ENCODE measurements around the gene FSCN2.

FSCN2 gene

DNA sequence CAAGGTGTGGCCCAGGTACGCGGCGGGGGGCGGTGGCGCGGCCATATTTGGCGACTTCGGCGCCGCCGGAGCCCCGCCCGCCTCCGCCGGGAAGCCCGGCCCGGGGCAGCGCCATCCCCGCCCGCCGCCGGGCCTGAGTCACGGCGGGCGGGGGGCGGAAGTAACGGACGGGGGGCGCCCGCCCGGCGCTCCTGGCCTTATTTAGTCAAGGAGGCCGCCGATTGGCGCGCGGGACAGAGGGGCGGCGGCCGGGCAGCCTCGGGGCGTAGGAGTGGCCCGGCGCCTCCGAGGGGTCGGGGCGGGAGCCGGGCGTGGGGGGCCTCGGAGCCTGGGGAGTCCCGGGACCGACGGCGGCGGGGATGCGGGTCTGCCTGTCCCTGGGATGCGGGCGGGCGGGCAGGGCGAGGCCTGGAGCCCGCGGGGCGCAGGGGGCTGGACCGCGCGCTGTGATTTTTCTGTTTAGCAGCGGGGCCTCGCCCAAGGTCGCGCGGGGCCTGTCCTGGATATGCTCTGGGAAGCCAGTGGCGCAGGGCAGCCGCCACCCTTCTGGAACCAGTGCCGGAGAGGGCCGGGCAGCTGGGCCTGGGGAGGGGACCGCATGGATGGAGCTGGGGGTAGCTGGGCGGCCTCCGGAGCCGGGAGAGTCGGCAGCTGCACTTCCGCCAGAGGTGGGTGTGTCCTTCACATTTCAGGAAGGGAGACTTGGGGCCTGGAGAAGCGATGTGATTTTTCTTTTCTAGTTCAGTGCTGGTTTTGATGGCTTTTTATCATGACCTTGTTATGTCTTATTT, 13.2 kb upstream of the FSCN2 start:
- peak; percentile 56 for ATAC-seq
- TF ChIP-seq RARB (CRISPR knock-in tag; IDR thresholded peaks at IDR 0.05) (no peak), SNAI2 (CRISPR knock-in tag; IDR thresholded peaks at IDR 0.05) (no peak), ESRRG (CRISPR knock-in tag; IDR thresholded peaks at IDR 0.05) (no peak), ZNF8 (CRISPR knock-in tag; IDR thresholded peaks at IDR 0.05) (no peak), ZNF70 (CRISPR knock-in tag; IDR thresholded peaks at IDR 0.05) (no peak), ZC3H10 (CRISPR knock-in tag; IDR thresholded peaks at IDR 0.05) (no peak), CSDC2 (CRISPR knock-in tag; IDR thresholded peaks at IDR 0.05) (no peak), PPARA (CRISPR knock-in tag; IDR thresholded peaks at IDR 0.05; ENCODE audit: borderline replicate concordance) (no peak), ZFP30 (CRISPR knock-in tag; IDR thresholded peaks at IDR 0.05) (no peak), GLIS3 (CRISPR knock-in tag; IDR thresholded peaks at IDR 0.05) (no peak)
- TF ChIP-seq, protein P1, sequence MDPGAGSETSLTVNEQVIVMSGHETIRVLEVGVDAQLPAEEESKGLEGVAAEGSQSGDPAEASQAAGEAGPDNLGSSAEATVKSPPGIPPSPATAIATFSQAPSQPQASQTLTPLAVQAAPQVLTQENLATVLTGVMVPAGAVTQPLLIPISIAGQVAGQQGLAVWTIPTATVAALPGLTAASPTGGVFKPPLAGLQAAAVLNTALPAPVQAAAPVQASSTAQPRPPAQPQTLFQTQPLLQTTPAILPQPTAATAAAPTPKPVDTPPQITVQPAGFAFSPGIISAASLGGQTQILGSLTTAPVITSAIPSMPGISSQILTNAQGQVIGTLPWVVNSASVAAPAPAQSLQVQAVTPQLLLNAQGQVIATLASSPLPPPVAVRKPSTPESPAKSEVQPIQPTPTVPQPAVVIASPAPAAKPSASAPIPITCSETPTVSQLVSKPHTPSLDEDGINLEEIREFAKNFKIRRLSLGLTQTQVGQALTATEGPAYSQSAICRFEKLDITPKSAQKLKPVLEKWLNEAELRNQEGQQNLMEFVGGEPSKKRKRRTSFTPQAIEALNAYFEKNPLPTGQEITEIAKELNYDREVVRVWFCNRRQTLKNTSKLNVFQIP (CRISPR knock-in tag; IDR thresholded peaks at IDR 0.05; ENCODE audit: borderline replicate concordance, low read depth) = no peak
- TF ChIP-seq, protein P2, sequence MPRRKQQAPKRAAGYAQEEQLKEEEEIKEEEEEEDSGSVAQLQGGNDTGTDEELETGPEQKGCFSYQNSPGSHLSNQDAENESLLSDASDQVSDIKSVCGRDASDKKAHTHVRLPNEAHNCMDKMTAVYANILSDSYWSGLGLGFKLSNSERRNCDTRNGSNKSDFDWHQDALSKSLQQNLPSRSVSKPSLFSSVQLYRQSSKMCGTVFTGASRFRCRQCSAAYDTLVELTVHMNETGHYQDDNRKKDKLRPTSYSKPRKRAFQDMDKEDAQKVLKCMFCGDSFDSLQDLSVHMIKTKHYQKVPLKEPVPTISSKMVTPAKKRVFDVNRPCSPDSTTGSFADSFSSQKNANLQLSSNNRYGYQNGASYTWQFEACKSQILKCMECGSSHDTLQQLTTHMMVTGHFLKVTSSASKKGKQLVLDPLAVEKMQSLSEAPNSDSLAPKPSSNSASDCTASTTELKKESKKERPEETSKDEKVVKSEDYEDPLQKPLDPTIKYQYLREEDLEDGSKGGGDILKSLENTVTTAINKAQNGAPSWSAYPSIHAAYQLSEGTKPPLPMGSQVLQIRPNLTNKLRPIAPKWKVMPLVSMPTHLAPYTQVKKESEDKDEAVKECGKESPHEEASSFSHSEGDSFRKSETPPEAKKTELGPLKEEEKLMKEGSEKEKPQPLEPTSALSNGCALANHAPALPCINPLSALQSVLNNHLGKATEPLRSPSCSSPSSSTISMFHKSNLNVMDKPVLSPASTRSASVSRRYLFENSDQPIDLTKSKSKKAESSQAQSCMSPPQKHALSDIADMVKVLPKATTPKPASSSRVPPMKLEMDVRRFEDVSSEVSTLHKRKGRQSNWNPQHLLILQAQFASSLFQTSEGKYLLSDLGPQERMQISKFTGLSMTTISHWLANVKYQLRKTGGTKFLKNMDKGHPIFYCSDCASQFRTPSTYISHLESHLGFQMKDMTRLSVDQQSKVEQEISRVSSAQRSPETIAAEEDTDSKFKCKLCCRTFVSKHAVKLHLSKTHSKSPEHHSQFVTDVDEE (CRISPR knock-in tag; IDR thresholded peaks at IDR 0.05) = no peak
- TF ChIP-seq, protein P3, sequence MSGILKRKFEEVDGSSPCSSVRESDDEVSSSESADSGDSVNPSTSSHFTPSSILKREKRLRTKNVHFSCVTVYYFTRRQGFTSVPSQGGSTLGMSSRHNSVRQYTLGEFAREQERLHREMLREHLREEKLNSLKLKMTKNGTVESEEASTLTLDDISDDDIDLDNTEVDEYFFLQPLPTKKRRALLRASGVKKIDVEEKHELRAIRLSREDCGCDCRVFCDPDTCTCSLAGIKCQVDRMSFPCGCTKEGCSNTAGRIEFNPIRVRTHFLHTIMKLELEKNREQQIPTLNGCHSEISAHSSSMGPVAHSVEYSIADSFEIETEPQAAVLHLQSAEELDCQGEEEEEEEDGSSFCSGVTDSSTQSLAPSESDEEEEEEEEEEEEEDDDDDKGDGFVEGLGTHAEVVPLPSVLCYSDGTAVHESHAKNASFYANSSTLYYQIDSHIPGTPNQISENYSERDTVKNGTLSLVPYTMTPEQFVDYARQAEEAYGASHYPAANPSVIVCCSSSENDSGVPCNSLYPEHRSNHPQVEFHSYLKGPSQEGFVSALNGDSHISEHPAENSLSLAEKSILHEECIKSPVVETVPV (CRISPR knock-in tag; IDR thresholded peaks at IDR 0.05) = no peak

DNA sequence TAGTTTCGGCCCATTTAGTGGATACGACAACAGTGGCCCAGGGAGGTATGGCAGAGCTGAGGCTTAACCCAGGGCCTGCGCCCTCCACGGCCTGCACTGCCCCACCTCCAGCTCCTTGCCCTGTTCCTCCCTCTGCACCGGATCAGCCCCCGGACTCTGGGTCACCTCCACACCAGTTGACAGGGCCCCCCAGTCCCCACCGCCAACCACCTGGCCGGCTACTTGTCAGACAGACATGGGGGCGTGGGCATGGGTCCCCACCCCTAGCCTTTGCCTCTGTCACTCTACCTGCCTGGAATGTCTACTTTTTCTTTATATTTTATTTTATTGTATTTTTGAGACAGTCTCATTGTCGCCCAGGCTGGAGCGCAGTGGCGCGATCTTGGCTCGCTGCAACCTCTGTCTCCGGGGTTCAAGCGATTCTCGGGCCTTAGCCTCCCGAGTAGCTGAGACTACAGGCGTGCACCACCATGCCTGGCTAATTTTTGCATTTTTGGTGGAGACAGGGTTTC, 12.6 kb upstream of the FSCN2 start:
- ATAC-seq = no peak; the same call in 1 of the 3 replicates
- TF ChIP-seq, protein P4, sequence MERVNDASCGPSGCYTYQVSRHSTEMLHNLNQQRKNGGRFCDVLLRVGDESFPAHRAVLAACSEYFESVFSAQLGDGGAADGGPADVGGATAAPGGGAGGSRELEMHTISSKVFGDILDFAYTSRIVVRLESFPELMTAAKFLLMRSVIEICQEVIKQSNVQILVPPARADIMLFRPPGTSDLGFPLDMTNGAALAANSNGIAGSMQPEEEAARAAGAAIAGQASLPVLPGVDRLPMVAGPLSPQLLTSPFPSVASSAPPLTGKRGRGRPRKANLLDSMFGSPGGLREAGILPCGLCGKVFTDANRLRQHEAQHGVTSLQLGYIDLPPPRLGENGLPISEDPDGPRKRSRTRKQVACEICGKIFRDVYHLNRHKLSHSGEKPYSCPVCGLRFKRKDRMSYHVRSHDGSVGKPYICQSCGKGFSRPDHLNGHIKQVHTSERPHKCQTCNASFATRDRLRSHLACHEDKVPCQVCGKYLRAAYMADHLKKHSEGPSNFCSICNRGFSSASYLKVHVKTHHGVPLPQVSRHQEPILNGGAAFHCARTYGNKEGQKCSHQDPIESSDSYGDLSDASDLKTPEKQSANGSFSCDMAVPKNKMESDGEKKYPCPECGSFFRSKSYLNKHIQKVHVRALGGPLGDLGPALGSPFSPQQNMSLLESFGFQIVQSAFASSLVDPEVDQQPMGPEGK (CRISPR knock-in tag; IDR thresholded peaks at IDR 0.05; ENCODE audit: borderline replicate concordance) = no peak
- no peak for TF ChIP-seq ESRRG (CRISPR knock-in tag; IDR thresholded peaks at IDR 0.05)
- TF ChIP-seq ZNF8 (CRISPR knock-in tag; IDR thresholded peaks at IDR 0.05) = no peak
- TF ChIP-seq ARNTL (CRISPR knock-in tag; IDR thresholded peaks at IDR 0.05; ENCODE audit: borderline replicate concordance, low read depth) = no peak
- TF ChIP-seq, protein P1 (CRISPR knock-in tag; IDR thresholded peaks at IDR 0.05; ENCODE audit: borderline replicate concordance, low read depth) = no peak
- no peak for TF ChIP-seq ZC3H10 (CRISPR knock-in tag; IDR thresholded peaks at IDR 0.05)
- TF ChIP-seq, protein P2 (CRISPR knock-in tag; IDR thresholded peaks at IDR 0.05) = no peak
- no peak for TF ChIP-seq ZFP30 (CRISPR knock-in tag; IDR thresholded peaks at IDR 0.05)
- TF ChIP-seq ZNF70 (CRISPR knock-in tag; IDR thresholded peaks at IDR 0.05) = no peak
- TF ChIP-seq CSDC2 (CRISPR knock-in tag; IDR thresholded peaks at IDR 0.05) = no peak
- no peak for TF ChIP-seq PPARA (CRISPR knock-in tag; IDR thresholded peaks at IDR 0.05; ENCODE audit: borderline replicate concordance)
- TF ChIP-seq TOX (CRISPR knock-in tag; IDR thresholded peaks at IDR 0.05; ENCODE audit: borderline replicate concordance) = no peak
- TF ChIP-seq ZFP3 (CRISPR knock-in tag; IDR thresholded peaks at IDR 0.05) = no peak
- no peak for TF ChIP-seq BACH2 (CRISPR knock-in tag; IDR thresholded peaks at IDR 0.05; ENCODE audit: borderline replicate concordance)
- no peak for TF ChIP-seq GLIS3 (CRISPR knock-in tag; IDR thresholded peaks at IDR 0.05)
- no peak for TF ChIP-seq ZNF565 (CRISPR knock-in tag; conservative IDR thresholded peaks at IDR 0.05; ENCODE audit: low read depth)
- TF ChIP-seq ISL1 (CRISPR knock-in tag; IDR thresholded peaks at IDR 0.05) = no peak
- TF ChIP-seq, protein P5, sequence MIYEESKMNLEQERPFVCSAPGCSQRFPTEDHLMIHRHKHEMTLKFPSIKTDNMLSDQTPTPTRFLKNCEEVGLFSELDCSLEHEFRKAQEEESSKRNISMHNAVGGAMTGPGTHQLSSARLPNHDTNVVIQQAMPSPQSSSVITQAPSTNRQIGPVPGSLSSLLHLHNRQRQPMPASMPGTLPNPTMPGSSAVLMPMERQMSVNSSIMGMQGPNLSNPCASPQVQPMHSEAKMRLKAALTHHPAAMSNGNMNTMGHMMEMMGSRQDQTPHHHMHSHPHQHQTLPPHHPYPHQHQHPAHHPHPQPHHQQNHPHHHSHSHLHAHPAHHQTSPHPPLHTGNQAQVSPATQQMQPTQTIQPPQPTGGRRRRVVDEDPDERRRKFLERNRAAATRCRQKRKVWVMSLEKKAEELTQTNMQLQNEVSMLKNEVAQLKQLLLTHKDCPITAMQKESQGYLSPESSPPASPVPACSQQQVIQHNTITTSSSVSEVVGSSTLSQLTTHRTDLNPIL (CRISPR knock-in tag; IDR thresholded peaks at IDR 0.05; ENCODE audit: low read depth) = no peak
- no peak for TF ChIP-seq OSR1 (CRISPR knock-in tag; IDR thresholded peaks at IDR 0.05)
- TF ChIP-seq, protein P3 (CRISPR knock-in tag; IDR thresholded peaks at IDR 0.05) = no peak
